RPMI8226 (cell line): ENCODE data around the gene NNMT.

Source experiments
- DNase-seq: peaks from one replicate; pipeline ENCODE4 v3.0.0-alpha.2; 2015

NNMT gene

DNA sequence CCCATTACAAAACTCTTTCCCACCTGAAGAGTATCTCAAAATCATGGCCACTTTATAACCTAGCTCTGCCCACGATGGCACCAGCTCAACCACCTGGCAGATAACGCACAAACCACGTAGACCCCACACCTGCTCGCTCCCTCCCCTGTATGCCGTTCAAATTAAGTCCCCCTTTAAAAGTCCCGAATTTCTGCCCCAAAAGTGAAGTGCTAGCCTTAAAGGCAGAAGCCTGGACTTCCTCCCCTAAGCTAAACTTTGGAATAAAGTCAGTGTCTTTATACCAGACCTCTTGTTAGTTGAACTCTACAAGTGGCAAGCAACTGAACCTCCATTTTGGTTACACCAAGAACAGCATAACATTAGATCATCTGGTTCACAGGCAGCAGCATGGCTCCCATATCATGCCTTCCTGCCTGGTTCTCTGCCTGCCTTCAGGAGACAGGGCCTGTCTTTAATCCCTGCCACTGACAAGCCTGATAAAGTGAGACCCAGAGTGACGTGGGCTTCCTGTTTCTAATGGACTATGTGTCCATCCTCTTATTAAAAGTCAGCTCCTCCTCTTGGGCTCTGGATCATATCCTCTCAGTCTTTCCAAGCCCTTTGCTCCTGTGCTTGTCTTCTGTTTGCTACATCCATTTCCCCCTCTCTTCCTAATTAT, 32.6 kb upstream of the NNMT start:
- DNase-seq = no peak

GRCh38 chr11:114264381-114264780, 31.8 kb upstream of the NNMT start:
- no peak for DNase-seq

DNA sequence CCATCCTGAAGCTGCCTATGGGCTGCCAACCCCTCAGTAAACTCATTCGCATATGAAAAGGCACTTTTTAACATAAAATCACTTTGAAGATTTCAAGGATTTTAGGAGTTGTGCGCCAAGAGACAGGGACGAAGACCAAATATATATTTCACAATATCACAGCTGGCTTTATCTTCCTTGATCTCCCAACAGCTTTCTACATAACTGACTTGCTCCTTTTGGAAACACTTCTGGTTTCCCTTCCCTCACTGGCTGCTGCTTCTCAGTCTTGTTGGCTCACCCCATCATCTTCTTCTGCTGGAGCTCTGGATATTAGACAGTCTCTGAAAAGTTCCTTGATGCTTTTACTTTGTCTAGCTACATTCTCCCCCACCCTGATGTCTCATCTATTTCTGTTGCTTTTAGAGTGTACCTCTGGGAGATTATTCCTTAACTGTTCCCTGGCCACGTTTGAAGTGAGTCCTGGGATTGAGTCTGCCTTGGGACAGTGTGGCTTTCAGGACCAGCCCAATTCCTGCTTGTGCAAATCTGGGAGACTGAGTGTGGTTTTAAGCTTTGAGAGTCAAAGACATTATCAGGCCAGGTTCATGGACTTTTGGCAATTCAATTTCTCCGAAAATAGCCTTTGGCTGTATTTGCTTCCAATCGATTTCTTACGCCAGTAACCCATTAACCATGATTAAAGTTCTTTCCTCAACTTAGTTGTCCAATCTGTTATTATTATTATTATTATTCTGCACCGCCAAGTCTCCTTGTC, 30.9 kb upstream of the NNMT start:
- DNase-seq = no peak

DNA sequence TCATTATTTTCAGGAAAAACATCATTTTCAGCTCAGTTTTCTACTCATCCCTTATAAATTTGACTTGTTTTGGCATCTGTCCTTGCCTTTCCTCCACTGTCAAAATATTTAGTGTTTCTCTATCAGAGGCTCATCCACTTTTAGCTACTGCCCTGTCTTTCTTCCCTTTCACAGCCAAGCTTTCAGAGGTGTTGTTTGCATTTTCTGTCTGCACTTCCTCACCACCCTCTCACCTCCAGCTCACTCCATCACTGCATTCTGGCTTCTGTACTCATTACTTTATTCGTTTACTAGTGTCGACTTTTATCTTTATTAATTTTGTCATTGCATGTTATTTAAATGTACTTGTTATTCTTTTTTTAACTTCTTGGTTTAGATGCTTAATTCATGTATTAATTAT, 26.7 kb upstream of the NNMT start:
- no peak for DNase-seq

DNA sequence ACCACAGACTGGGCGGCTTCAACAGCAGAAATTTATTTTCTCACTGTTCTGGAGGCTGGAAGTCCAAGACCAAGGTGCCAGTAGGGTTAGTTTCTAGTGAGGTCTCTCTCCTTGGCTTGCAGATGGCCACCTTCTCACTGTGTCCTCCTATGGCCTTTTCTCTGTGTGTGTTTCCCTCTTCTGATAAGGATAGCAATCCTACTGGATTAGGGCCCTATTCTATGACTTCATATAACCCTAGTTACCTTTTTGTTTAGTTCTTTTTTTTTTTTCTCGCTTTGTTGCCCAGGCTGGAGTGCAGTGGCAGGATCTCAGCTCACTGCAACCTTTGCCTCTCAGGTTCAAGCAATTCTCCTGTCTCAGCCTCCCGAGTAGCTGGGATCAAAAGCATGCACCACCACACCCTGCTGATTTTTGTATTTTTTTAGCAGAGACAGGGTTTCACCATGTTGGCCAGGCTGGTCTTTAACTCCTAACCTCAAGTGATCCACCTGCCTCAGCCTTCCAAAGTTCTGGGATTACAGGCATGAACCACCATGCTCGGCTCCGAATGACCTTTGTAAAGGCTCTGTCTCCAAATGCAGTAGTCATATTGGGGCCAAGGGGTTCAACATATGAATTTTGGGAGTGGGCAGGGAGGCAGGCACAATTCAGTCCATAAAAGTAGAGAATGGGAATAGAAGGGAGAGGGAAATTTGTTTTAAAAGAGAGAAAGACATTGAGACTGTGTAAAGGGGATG, 25.5 kb upstream of the NNMT start:
- DNase-seq = no peak

- DNase-seq = no peak
These were observed 24.9 kb upstream of the NNMT start for GRCh38 chr11:114271316-114271715.

- DNase-seq = no peak
These were observed 23.9 kb upstream of the NNMT start for GRCh38 chr11:114272311-114272710.

- DNase-seq = no peak
These were observed 23.1 kb upstream of the NNMT start for GRCh38 chr11:114273071-114273470.

DNA sequence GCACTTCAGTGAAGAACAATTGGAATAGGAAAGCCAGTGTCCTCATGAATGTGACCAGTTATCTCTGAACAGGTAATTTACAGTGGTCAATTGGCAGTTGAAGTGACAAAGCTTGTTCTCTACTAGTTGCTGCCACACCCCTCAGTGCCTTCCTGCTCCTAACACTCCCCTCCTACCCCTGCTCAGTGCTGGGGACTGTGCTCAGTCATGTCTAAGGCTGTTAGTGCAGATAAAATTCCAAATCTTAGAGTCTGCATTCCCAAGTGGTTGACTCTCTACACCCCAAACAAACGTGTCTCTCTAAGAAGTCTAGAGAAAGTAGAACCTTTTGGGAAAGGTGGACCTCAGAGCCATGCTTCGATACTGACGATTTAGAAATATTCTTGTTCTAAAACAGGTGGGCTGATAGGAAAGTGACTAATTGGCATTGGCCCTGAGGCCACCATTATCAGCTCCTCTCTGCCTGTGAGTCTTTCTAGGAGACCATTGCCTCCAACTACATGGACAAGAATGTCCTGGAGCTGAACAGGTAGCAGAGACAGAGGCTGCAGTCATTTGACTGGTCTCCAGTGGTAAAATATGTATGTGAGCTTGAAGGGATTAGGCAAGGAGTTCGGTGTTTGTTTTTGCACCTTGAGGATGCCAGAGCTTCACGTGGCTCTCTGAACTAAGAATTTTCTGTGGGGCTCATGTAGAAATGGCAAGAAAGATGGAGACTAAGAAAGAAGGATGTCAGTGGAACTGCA, 22.1 kb upstream of the NNMT start:
- DNase-seq = no peak

DNA sequence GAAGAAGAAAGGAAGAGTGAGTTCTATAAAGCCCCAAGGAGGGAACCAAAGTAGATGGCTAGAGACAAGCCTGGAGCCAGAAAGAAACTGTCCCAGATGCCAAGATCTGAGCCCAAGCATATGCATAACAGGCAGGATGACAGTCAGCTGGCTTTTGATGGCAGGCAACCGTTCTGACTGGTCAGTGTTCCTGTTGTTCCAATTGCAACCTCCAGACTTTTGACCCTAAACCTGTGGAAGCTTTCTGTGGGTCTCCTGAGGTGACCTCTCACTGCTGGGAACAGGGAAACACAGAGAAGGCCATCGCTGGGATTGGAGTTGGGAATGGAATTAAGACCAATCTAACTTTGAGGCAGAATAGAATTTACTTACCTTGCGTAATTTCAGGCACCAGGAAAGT, 21.6 kb upstream of the NNMT start:
- DNase-seq = no peak

- no peak for DNase-seq
These were observed 20.9 kb upstream of the NNMT start for GRCh38 chr11:114275280-114275679.

DNA sequence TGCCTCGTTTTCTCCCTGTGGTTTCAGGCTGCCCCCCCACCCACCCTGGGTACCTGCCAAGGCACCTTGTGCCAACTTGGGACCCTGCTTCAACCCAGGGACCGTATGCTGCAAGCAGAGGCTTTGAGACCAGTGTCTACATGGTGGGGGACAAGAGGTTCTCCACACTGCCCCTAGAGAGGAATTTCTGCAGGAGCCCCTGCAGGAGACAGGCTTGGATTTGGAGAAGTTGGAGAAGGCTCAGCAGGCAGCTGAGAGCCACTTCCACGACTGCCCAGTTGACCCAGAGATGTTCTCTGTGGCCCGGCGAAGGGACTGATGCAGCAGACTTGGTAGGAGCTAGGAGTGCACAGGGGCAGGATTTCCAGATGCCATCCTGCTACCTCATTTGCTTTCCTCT, 20.1 kb upstream of the NNMT start:
- no peak for DNase-seq

DNA sequence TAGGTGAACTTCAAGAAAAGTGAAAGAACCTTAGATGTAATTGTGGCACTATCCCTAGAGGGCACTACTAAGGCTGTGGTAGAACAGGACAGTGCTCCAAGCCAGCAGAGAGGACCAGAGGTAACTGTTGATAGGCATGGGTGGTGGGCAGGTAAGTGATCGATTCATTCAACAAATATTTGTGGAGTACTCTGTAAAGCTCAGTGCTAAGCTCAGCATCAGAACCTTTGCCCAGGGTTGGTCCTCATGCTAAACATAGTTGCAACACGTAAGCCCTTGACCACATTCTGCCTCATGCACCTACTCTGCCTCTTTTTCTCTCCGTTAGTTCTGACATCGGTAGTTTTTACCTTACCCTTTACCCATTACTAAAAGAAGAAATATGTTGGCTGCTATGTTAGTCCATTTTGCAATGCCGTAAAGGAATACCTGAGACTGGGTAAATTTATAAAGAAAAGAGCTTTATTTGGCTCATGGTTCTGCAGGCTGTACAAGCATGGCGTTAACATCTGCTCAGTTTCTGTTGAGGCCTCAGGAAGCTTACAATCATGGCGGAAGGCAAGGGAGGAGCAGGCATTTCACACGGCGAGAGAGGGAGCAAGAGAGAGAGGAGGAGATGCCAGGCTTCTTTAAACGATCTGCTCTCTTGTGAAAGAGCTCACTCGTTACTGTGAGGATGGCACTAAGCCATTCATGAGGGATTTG, 18.4 kb upstream of the NNMT start:
- no peak for DNase-seq

DNA sequence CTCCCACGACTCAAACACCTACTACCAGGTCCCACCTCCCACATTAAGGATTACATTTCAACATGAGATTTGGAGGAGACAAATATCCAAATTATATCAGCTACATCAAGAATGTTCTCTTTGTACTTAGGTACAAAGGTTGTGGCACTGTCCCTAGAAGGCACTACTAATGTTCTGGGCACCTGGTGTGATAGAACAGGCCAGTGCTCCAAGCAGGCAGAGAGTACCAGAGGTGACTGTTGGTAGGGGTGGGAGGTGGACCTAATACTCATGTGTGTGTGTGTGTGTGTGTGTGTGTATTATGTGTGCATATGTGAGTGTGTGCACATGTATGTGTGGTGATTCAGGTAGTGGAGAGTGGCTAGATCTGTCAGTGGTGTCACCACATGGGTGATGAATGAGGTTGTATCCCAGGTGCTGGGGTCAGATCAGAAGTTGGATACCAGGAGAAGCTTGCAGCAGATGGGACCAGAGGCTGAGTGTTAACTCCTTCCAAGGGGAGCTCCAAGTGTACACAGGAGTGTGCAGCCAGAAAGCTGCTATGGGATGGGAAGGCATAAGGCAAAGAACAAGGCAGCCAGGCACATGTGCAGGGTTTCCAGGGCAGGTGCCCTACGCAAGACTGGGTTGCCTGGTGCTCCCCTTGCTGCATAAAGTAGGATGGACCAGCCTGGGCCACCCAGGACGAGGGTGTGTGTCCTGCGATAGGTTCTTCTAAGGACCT, 17.7 kb upstream of the NNMT start:
- no peak for DNase-seq

- no peak for DNase-seq
These were observed 16.2 kb upstream of the NNMT start for GRCh38 chr11:114279792-114280546.

DNA sequence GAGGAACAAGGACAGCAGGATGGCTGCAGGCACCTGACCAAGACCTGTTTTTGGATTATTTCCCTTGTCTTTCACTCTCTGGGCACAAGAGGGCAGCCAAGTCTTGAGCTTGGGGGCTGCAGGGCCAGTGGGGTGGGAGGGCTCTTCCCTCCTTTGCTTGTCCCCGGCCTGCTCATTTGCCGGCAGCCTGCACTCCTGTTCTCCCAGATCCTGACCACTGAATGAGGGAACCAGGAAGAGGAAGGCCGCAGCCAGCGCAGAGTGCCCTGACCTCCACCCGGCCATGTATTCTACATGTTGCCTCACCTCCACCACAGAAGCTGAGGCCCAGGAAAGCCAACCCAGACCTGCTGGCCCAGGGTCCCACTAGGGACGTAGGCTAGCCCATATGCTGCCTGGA, 15.5 kb upstream of the NNMT start:
- DNase-seq = peak; percentile 35

DNA sequence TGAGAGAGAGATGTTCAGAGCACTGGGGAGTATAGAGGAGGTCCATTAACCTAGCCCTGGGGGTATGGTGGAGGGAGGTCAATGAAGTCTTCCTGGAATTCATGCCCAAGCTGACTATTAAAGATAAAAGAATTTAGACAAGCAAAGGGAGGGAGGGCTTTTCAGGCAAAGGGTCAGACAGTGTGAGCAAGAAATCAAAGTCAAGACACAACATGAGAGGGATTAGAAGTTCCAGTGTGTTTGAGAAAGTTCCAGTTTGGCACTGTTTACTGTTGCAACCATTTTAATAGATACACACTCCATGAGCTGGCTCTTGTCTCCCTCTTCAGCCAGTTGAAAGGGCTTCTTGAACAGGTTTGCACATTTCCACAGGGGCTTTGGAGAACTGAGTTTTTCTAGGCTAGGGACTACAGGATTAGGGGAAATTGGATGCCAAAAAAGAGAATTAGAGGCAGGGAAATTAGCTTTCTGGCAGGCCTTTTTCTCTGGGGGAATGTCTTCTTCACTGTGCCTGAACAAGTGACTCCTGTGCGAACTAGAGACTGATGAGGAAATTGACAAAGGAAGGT, 14.7 kb upstream of the NNMT start:
- DNase-seq = no peak

GRCh38 chr11:114282488-114282887, 13.7 kb upstream of the NNMT start:
- no peak for DNase-seq

DNA sequence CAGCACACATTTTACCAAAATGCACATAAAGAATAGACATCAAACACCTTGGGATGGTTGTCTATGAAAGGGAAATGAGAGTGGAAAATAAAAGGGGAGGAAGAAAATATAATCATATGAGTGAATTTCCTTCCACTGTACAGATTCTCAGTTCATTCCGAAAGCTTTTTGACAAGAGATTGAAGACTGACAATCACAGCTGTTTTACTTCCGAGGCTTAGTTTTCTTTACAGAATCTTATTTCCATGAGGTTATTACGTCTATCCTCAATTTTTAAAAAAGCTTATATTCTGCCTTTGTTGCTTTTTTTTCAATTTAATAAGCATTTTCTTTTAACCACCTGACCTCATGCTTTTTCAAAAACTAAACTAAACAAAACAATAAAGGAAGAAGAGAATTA, 12.8 kb upstream of the NNMT start:
- DNase-seq = no peak

GRCh38 chr11:114284021-114284420, 12.2 kb upstream of the NNMT start:
- no peak for DNase-seq

DNA sequence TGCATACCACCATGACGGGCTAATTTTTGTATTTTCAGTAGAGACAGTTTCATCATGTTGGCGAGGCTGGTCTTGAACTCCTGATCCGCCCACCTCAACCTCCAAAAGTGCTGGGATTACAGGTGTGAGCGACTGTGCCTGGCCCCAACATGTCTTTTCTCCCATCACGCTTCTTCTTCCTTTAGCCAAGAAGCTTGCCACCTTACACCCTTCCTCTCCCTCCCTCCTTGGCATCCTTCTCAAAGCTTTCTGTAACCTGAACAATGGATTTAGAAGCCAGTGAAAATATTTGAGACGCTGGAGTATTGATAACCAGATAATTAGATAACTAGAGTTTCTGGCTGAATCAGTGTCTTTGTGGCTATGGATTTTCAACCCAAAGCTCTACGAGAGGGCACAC, 11.3 kb upstream of the NNMT start:
- no peak for DNase-seq
